DND-41 (cell line): ENCODE results near the gene IL4R.

ENCODE experiments used
- EZH2 ChIP-seq: IDR thresholded peaks from 3 replicates; pipeline ENCODE4 v1.6.1; 2012; ENCODE audit warnings: borderline replicate concordance, low read depth, mild to moderate bottlenecking, moderate library complexity, low read length, inconsistent platforms; ENCODE audit not compliant: severe bottlenecking
- TF ChIP-seq, protein P1 (sequence below): IDR thresholded peaks from 2 replicates; pipeline ENCODE4 v1.5.1; 2012; ENCODE audit warnings: borderline replicate concordance, low read length, moderate library complexity, mild to moderate bottlenecking; ENCODE audit not compliant: poor library complexity, severe bottlenecking; ENCODE audit errors: extremely low read depth

DNA sequence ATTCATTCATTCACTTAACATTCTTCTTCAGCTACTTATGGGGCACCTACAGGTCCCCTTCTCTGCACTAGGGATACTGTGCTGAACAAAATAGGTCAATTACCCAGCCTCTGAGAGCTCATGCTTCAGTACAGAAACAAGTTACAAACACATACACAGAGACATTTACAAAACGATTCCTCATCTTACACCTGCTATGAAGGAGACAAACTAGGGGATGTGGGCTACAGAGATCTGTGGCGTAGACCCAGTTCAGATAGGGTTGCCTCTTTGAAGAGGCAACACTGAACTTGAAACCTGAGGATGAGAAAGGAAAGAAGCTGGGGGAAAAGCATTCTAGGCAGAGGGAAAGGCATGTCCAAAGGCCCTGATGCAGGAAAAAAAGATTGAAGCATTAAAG, 93.4 kb downstream of the IL4R start:
- TF ChIP-seq, protein P1, sequence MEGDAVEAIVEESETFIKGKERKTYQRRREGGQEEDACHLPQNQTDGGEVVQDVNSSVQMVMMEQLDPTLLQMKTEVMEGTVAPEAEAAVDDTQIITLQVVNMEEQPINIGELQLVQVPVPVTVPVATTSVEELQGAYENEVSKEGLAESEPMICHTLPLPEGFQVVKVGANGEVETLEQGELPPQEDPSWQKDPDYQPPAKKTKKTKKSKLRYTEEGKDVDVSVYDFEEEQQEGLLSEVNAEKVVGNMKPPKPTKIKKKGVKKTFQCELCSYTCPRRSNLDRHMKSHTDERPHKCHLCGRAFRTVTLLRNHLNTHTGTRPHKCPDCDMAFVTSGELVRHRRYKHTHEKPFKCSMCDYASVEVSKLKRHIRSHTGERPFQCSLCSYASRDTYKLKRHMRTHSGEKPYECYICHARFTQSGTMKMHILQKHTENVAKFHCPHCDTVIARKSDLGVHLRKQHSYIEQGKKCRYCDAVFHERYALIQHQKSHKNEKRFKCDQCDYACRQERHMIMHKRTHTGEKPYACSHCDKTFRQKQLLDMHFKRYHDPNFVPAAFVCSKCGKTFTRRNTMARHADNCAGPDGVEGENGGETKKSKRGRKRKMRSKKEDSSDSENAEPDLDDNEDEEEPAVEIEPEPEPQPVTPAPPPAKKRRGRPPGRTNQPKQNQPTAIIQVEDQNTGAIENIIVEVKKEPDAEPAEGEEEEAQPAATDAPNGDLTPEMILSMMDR: no peak
- no peak for TF ChIP-seq EZH2
